Muscle of back (tissue), 13 donors: ENCODE measurements around the gene ACAP3. TPM values are rescaled to one million over a fixed set of nuclear protein-coding genes. Genes with fewer than 3 reads are reported as not detected.

Experiments
- DNase-seq, 3 donors: peaks; one replicate each; pipeline versions ENCODE4 v3.0.0 to v3.0.0-alpha.2; 2013
- long read RNA-seq, 9 donors: transcript quantifications; one replicate each; lab custom pipeline, GENCODE V29; 2026
- polyA plus RNA-seq, 10 donors: library from polyadenylated mRNA; unstranded; fragments of 120-200 nt; gene quantifications; one replicate each; pipeline ENCODE4 v1.2.1, GENCODE V29; 2013; ENCODE audit not compliant: insufficient read length in 10 of 10

Gene ACAP3
- polyA plus RNA-seq = 10 to 100 TPM; 23.6 to 57.8 (median 40.0) TPM
- long read RNA-seq, donor 1, partial matches to known transcripts = 0 of 1 reads
- long read RNA-seq, donor 1, other reads (novel, unspliced or antisense) = 0 of 1 reads
- long read RNA-seq, donor 2, partial matches to known transcripts = 0 of 7 reads
- long read RNA-seq, donor 2, other reads (novel, unspliced or antisense) = 6 of 7 reads
- long read RNA-seq, donor 3 = 0 reads
- long read RNA-seq, donor 4, partial matches to known transcripts = 0 of 1 reads
- long read RNA-seq, donor 4, other reads (novel, unspliced or antisense) = 0 of 1 reads
- long read RNA-seq, donor 5 = 0 reads
- long read RNA-seq, donor 6, partial matches to known transcripts = 8 of 14 reads
- long read RNA-seq, donor 6, other reads (novel, unspliced or antisense) = 6 of 14 reads
- long read RNA-seq, donor 7 = 0 reads
- long read RNA-seq, donor 8 = 0 reads
- long read RNA-seq, donor 9, partial matches to known transcripts = 0 of 1 reads
- long read RNA-seq, donor 9, other reads (novel, unspliced or antisense) = 0 of 1 reads

GRCh38 chr1:1307923-1308755 is at the start of gene ACAP3, which contains the start of gene PUSL1:
ACAP3 (minus strand) TSS chr1:1307930; CDS start chr1:1307815, 115 bp downstream.
PUSL1 (plus strand) TSS chr1:1308597; CDS start chr1:1308644, 47 bp downstream.
- DNase-seq = peak; percentile 92 to 98 (median 95)

GRCh38 chr1:1356796-1357401 is 49.2 kb upstream of the ACAP3 start:
- DNase-seq = no peak

- no peak for DNase-seq
Measured at GRCh38 chr1:1356166-1356795, 48.6 kb upstream of the ACAP3 start.

GRCh38 chr1:1355416-1355815 is 47.7 kb upstream of the ACAP3 start:
- DNase-seq = no peak

GRCh38 chr1:1354271-1355247 is 46.8 kb upstream of the ACAP3 start:
- no peak for DNase-seq

- DNase-seq = no peak
Measured at GRCh38 chr1:1353389-1354151, 45.8 kb upstream of the ACAP3 start.

GRCh38 chr1:1352786-1353388 is 45.2 kb upstream of the ACAP3 start:
- no peak for DNase-seq

GRCh38 chr1:1351511-1352427 is 44.0 kb upstream of the ACAP3 start:
- peak in 2 of 3 donors; percentile 71 to 87 for DNase-seq

- DNase-seq = peak; percentile 64 to 91 (median 77)
Measured at GRCh38 chr1:1349256-1350012, 41.7 kb upstream of the ACAP3 start, which contains the start of gene DVL1. DVL1 (minus strand) TSS chr1:1349418; CDS start chr1:1349065, 353 bp downstream.

- peak in 1 of 3 donors; percentile 58 for DNase-seq
Measured at GRCh38 chr1:1348420-1349255, 40.9 kb upstream of the ACAP3 start.

GRCh38 chr1:1347663-1348419 is 40.1 kb upstream of the ACAP3 start:
- DNase-seq = peak in 1 of 3 donors; percentile 39

- no peak for DNase-seq
Measured at GRCh38 chr1:1347026-1347595, 39.4 kb upstream of the ACAP3 start.

GRCh38 chr1:1346501-1346890 is 38.8 kb upstream of the ACAP3 start:
- no peak for DNase-seq

- DNase-seq = no peak
Measured at GRCh38 chr1:1345860-1346500, 38.2 kb upstream of the ACAP3 start.
